Suprapubic skin (tissue), 4 donors: ENCODE results near the gene CD37.

Experiments used
- EP300 ChIP-seq: sonication (generic); formaldehyde crosslinking; IDR thresholded peaks from one replicate; pipeline ENCODE4 v1.6.1; 2017; ENCODE audit warnings: antibody characterized with exemption
- POLR2A ChIP-seq, 2 donors: fragments of 450-650 bp; IDR thresholded peaks; one replicate each; pipeline ENCODE4 v1.6.1; 2017; ENCODE audit warnings: antibody characterized with exemption in 2 of 2, mild to moderate bottlenecking in 2 of 2, moderate library complexity in 2 of 2
- POLR2AphosphoS5 ChIP-seq, 3 donors: sonication (generic); formaldehyde crosslinking; IDR thresholded peaks; one replicate each; pipeline ENCODE4 v1.6.1; 2017; ENCODE audit warnings: antibody characterized with exemption in 3 of 3

DNA sequence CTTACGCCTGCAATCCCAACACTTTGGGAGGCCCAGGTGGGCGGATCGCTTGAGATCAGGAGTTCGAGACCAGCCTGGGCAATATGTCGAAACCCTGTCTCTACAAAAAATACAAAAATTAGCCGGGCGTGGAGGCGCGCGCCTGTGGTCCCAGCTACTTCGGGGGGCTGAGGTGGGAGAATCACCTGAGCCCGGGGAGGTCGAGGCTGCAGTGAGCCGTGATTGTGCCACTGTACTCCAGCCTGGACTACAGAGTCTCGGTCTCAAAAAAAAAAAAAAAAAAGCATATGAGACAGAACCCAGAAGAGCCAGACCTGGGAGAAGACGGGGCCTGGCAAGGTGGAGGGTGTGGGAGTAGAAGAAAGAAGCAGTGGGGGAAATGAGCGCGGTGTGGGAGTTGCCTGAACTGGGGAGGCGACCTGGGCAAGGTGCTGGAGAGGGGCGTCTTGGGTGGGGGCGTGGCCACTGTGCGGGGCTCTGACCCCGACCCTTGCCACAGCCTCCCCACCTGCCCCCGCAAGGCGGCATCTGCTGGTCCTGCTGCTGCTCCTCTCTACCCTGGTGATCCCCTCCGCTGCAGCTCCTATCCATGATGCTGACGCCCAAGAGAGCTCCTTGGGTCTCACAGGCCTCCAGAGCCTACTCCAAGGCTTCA is 29.0 kb downstream of the CD37 start:
- TF ChIP-seq POLR2A (IDR thresholded peaks at IDR 0.05) (no peak), POLR2AphosphoS5 (IDR thresholded peaks at IDR 0.05) (no peak), EP300 (no peak)
